CD4-positive, alpha-beta memory T cell (primary cell): ENCODE data around the gene ARHGAP1. TPM values are rescaled to one million over a fixed set of nuclear protein-coding genes. Genes with fewer than 3 reads are reported as not detected.

Experiments
- polyA plus RNA-seq, 2 donors: library from polyadenylated mRNA; unstranded; fragments of 300-500 nt; fragmentation: Illumina TruSeq; gene quantifications; one replicate each; pipeline ENCODE4 v1.2.3, GENCODE V29; 2021
- total RNA-seq, 2 experiments: library from RNA; stranded (reverse); gene quantifications; one replicate each; pipeline ENCODE4 v1.2.3, GENCODE V29; 2021

ARHGAP1 gene
- total and polyA plus RNA-seq, 4 experiments from 2014 or later, result 39.0 to 85.8 (median 66.7) TPM

Other genes starting within 250 kb of the ARHGAP1 start
- 10 to 100 TPM; 40.8 to 43.9 TPM for gene AMBRA1, start 106.6 kb downstream of the ARHGAP1 start, total RNA-seq
- 10 to 100 TPM in 1 of 2 donors, 1 to 10 TPM in 1; 5.9 to 20.0 TPM for gene AMBRA1, start 106.6 kb downstream of the ARHGAP1 start, polyA plus RNA-seq
- 1 to 10 TPM; 7.2 to 9.4 TPM for gene HARBI1, start 83.4 kb downstream of the ARHGAP1 start, total RNA-seq
- gene HARBI1, start 83.4 kb downstream of the ARHGAP1 start, polyA plus RNA-seq, result 10 to 100 TPM in 1 of 2 donors, 1 to 10 TPM in 1; 8.7 to 10.6 TPM
- 10 to 100 TPM; 86.0 to 96.2 TPM for gene ATG13, start 83.1 kb downstream of the ARHGAP1 start, total RNA-seq
- 10 to 100 TPM; 64.2 to 66.0 TPM for gene ATG13, start 83.1 kb downstream of the ARHGAP1 start, polyA plus RNA-seq
- 10 to 100 TPM; 18.9 to 20.0 TPM for gene ZNF408, start 412 bp upstream of the ARHGAP1 start, total RNA-seq
- gene ZNF408, start 412 bp upstream of the ARHGAP1 start, polyA plus RNA-seq, result 10 to 100 TPM in 1 of 2 donors, 1 to 10 TPM in 1; 5.7 to 12.7 TPM
- gene F2, start 18.6 kb upstream of the ARHGAP1 start, total RNA-seq, result not detected
- gene F2, start 18.6 kb upstream of the ARHGAP1 start, polyA plus RNA-seq, result not detected
- 10 to 100 TPM; 47.8 to 51.4 TPM for gene CKAP5, start 145.7 kb upstream of the ARHGAP1 start, total RNA-seq
- 10 to 100 TPM in 1 of 2 donors, 1 to 10 TPM in 1; 3.6 to 23.8 TPM for gene CKAP5, start 145.7 kb upstream of the ARHGAP1 start, polyA plus RNA-seq
- gene LRP4, start 217.9 kb upstream of the ARHGAP1 start, total RNA-seq, result not detected
- gene LRP4, start 217.9 kb upstream of the ARHGAP1 start, polyA plus RNA-seq, result not detected
- 10 to 100 TPM; 12.4 to 12.8 TPM for gene CSTPP1, start 236.1 kb upstream of the ARHGAP1 start, total RNA-seq
- gene CSTPP1, start 236.1 kb upstream of the ARHGAP1 start, polyA plus RNA-seq, result 10 to 100 TPM; 22.9 to 24.3 TPM